ENCODE data around the gene LCN12. TPM values are rescaled to one million over a fixed set of nuclear protein-coding genes. Genes with fewer than 3 reads are reported as not detected.

LCN12 gene
- total RNA-seq, 4 donors from 2014 or later, result not detected

DNA sequence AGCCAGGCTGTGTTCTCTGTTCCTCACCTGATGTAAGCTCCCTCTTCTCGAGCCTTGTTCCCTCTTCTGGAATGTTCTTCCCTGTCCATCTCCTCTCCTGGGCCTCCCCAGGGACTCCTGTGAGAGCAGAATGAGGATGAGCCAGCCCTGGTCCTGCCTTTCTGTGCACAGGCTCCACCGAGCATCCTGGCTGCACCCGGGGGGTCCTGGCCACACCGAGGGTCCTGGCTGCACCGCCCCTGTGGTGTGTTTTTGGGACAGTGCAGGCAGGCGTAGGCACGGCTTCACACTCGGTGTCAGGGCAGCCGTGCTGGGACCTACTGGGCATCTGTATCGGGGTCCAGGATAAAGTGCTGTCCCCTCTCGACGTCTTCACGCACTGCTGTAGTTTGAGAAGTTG lies 25.3 kb upstream of the LCN12 start:
- 93 to 96% methylated on average over 5 to 10 of the region's 13 CpGs for WGBS, 2 donors
- H3K4me1 ChIP-seq, result peaks cover 0 to 17% (median under 1%) of the 10 kb centered on the region in 3 donors
- no peak for DNase-seq
- peaks cover 0 to 70% (median 15%) of the 10 kb centered on the region in 3 donors for H3K36me3 ChIP-seq
- H3K27me3 ChIP-seq, result no peaks in the 10 kb centered on the region
- intact Hi-C loops (cut with DNase I), result no loop called here
- H3K27ac ChIP-seq, result no peak overlapping the region
- TF ChIP-seq POLR2A (IDR thresholded peaks at IDR 0.05), result no peak
- TF ChIP-seq, protein P1, sequence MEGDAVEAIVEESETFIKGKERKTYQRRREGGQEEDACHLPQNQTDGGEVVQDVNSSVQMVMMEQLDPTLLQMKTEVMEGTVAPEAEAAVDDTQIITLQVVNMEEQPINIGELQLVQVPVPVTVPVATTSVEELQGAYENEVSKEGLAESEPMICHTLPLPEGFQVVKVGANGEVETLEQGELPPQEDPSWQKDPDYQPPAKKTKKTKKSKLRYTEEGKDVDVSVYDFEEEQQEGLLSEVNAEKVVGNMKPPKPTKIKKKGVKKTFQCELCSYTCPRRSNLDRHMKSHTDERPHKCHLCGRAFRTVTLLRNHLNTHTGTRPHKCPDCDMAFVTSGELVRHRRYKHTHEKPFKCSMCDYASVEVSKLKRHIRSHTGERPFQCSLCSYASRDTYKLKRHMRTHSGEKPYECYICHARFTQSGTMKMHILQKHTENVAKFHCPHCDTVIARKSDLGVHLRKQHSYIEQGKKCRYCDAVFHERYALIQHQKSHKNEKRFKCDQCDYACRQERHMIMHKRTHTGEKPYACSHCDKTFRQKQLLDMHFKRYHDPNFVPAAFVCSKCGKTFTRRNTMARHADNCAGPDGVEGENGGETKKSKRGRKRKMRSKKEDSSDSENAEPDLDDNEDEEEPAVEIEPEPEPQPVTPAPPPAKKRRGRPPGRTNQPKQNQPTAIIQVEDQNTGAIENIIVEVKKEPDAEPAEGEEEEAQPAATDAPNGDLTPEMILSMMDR (IDR thresholded peaks at IDR 0.05), result no peak
- H3K4me3 ChIP-seq, result no peak overlapping the region
- no peaks in the 10 kb centered on the region for H3K9me3 ChIP-seq

DNA sequence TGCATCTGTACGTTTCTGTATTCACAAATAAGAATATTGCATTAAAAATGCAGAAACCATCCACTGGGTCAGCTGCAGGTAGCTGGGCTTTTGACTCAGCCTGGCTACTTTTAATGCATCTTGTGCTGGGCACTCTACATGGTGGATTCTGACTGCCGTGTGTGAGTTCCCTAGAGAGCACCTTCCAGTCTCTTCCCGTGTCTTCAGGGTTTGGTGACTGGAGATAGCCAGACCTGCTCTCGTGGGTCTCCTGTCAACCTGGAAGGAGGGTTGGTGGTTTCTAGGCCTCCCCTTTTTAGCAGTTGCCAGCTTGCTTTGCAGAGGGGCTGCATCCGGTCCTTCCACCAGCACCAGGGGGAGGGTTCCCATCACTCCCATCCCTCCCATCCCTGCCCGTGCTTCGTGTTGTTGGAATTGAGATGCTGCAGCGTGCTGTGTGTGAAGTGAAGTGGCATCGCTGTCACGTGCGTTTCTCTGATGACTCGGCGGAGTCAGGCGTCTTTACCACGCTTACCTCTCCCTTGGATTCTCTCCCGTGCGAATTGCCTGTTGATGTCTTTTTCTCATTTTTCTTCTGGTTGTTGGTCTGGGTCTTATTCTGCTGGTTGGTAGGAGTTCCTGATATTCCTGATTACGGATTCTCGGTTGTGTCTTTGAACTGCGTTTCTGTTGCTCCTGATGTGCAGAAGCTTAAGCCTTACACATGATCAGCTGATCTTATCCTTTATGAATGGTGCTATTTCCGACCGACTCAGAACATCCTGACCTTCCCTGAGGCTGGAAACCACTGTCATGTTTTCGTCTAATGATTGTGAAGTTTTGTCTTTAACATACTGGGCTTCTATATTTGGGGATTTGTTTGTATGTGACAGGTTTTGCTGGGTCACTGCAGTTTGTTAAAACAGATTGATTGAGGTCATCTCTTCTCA lies 24.5 kb upstream of the LCN12 start:
- intact Hi-C loops (cut with DNase I), result no loop called here
- no peak overlapping the region for H3K27ac ChIP-seq
- DNase-seq, result no peak
- H3K4me3 ChIP-seq, result no peak overlapping the region
- H3K4me1 ChIP-seq, result peaks cover 0 to 20% (median 2%) of the 10 kb centered on the region in 3 donors
- H3K27me3 ChIP-seq, result no peaks in the 10 kb centered on the region
- no peaks in the 10 kb centered on the region for H3K9me3 ChIP-seq
- WGBS, 2 donors, result 68 to 76% methylated on average over 17 to 21 of the region's 23 CpGs
- peaks cover 0 to 62% (median 14%) of the 10 kb centered on the region in 3 donors for H3K36me3 ChIP-seq
- TF ChIP-seq POLR2A (IDR thresholded peaks at IDR 0.05), result no peak
- TF ChIP-seq, protein P1 (IDR thresholded peaks at IDR 0.05), result no peak

DNA sequence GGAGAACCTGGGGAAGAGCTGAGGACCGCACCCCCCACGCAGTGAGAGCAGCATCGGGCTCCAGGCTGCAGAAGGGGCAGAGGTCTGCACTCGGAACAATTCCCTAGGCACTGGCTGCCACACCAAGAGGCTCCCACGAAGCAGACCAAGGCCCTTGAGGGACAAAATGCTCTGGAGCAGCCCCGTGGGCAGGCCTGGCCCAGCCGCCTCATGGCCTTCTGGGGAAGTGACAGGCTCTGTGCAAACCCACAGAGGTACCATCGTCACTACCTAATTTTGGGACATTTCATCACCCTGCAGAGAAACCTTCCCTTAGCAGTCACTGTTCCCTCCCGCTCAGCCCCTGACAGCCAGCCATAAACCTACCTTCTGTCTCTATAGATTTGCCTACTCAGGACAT lies 23.5 kb upstream of the LCN12 start:
- no peak for DNase-seq
- Histone ChIP-seq H3K4me1 (peaks cover 0 to 20% (median 2%) of the 10 kb centered on the region in 3 donors), H3K27me3 (no peaks in the 10 kb centered on the region), H3K27ac (no peak overlapping the region), H3K9me3 (no peaks in the 10 kb centered on the region), H3K4me3 (no peak overlapping the region), H3K36me3 (peaks cover 0 to 53% (median 14%) of the 10 kb centered on the region in 3 donors)
- 68 to 90% methylated on average over 4 to 9 of the region's 9 CpGs for WGBS, 2 donors
- intact Hi-C loops (cut with DNase I), result no loop called here
- TF ChIP-seq, protein P1 (IDR thresholded peaks at IDR 0.05), result no peak
- no peak for TF ChIP-seq POLR2A (IDR thresholded peaks at IDR 0.05)

DNA sequence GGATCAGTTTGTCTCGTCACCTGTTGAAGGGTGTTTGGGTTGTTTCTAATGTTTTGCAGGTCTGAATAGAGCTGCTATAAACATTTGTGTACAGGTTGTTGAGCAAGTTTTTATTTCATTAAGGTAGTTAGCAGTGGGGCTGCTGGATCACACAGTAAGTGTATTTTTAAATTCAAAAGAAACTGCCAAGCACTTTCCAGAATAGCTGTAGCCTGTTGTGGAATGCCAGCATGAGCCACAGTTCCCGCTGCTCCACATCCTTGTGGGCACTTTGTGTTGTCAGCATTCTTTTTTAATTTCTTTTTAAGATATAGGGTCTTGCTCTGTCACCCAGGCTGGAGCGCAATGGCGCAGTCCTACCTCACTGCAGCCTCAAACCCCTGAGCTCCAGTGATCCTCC lies 22.1 kb upstream of the LCN12 start:
- Histone ChIP-seq H3K4me1 (peaks cover 0 to 18% (median 2%) of the 10 kb centered on the region in 3 donors), H3K9me3 (no peaks in the 10 kb centered on the region), H3K36me3 (peaks cover 0 to 39% (median 11%) of the 10 kb centered on the region in 3 donors), H3K27ac (no peak overlapping the region), H3K4me3 (no peak overlapping the region), H3K27me3 (no peaks in the 10 kb centered on the region)
- WGBS, 2 donors, result 96 to 98% methylated on average over 4 of the region's 4 CpGs
- intact Hi-C loops (cut with DNase I), result no loop called here
- DNase-seq, result no peak
- no peak for TF ChIP-seq POLR2A (IDR thresholded peaks at IDR 0.05)
- TF ChIP-seq, protein P1 (IDR thresholded peaks at IDR 0.05), result no peak

DNA sequence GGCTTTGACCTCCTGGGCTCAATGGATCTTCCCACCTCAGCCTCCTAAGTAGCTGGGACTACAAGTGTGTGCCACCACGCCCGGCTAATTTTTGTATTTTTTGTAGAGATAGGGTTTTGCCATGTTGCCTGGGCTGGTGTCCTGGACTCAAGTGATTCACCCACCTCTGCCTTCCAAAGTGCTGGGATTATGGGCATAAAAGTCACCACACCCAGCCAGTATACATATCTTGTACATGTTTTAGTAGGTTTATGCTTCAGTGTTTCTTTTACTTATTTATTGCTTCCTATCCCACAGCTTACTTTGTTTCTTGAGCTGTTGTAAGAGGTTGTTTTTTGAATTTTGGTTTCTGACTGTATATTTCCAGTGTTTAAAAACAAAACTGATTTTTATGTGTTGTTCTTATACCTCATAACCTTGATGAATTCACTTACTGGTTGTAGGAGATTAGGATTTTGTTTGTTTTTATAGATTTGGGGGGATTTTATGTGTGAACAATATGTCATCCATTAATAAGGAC lies 20.4 kb upstream of the LCN12 start:
- TF ChIP-seq POLR2A (IDR thresholded peaks at IDR 0.05), result no peak
- TF ChIP-seq, protein P1 (IDR thresholded peaks at IDR 0.05), result no peak
- H3K27ac ChIP-seq, result peak overlapping the region in 2 of 4 donors; percentile 66 to 79
- 68 to 85% methylated on average over 2 of the region's 2 CpGs for WGBS, 2 donors

More for the DNA sequence above, 20.4 kb upstream of the LCN12 start:
- intact Hi-C loops (cut with DNase I), result no loop called here
- H3K36me3 ChIP-seq, result peaks cover 0 to 23% (median 0%) of the 10 kb centered on the region in 3 donors
- H3K9me3 ChIP-seq, result no peaks in the 10 kb centered on the region
- no peak for DNase-seq
- H3K4me3 ChIP-seq, result no peak overlapping the region
- peaks cover 0 to 10% (median 2%) of the 10 kb centered on the region in 3 donors for H3K4me1 ChIP-seq
- H3K27me3 ChIP-seq, result no peaks in the 10 kb centered on the region

All from esophagus squamous epithelium (tissue), 5 donors.